RPMI8226 (cell line): ENCODE data around the gene SH3BP5.
A peak's percentile ranks its signal among the peaks of the same experiment; 100 is the strongest.

Experiments used
- DNase-seq: peaks from one replicate; pipeline ENCODE4 v3.0.0-alpha.2; 2015

SH3BP5 gene

DNA sequence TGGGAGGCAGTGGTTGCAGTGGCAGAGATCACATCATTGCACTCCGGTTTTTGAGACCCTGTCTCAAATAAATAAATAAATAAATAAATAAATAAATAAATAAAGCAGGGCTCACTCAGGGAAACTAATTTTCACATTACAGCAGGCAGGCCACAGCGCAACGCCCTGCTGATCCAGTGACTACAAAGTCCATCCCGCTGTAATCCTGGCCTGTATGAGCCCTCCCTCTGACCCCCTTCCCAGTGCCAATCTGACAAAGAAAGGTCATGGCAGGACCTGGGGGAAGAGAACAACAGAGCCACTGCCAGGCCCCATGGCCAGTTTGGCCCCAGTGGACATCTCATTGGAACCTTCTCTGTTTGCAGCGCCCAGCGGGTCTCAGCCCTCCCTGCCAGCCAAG is 9.3 kb downstream of the SH3BP5 start:
- DNase-seq = no peak

DNA sequence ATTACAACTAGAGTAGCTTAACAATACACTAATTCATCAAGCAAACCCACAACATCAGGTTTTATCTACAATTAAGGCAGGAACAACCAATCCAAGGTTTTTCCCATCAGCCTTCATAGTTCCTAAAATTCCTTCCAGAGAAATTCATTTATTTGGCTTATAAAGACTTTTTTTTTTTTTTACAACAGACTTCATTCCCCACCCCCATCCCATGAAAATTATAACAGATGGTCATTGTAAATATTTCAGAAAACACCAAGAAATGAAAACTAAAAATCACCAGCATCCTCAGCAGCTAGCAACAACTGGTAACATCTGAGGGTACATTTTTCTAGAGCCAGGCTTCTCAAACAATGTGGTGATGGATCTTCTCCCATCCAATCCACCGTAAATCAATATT is 11.0 kb downstream of the SH3BP5 start:
- no peak for DNase-seq

DNA sequence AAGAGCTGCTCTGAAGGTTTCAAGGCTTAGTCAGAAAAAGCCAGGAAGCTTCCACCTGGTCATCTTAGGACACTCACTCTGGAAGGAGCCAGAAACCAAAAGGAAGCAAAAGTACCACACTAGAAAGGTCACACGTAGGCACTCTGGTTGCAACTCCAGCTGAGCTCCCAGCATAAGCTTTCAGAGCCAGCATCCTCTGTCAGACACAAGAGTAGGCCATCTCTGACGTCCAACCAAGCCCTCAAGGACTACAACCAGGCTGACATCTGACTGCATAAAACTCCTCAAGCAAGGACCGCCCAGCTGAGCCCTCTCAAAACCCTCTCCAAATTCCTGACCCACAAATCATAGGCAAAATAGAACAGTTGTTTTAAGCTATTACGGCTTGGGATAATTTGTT is 12.8 kb downstream of the SH3BP5 start:
- peak; percentile 83 for DNase-seq

DNA sequence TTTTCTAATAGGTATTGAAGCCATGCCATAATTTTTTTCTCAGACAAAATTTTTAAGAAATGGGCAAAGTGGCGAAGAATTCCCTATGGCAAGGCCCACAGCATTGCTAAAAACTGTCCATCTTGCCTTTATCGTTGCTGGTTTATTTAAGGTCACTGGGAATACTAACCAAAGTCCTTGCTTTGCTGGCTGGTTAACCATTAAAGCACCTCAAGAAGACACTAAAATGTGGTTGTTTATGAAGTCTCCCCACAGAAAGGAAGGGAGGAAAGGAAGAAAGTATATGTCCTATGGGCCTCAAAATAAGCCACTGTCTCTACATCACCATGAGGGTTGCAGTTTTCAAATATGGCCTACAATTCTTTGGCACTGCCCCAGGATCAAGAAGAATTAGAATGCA is 13.2 kb downstream of the SH3BP5 start:
- DNase-seq = no peak

DNA sequence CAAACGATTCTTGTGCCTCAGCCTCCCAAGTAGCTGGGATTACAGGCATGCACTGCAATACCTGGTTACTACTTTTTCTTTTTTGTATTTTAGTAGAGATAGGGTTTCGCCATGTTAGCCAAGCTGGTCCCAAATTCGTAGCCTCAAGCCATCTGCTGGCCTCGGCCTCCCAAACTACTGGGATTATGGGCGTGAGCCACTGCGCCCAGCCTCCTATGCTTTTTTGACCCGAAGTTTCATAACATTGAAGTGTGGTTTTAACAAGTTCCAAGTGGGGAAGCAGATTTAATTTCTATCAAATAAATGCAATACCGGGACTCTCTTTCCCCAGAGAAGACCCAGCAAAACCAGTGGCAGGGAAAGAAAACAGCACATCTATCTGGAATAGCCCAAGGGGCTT is 13.7 kb downstream of the SH3BP5 start:
- no peak for DNase-seq

DNA sequence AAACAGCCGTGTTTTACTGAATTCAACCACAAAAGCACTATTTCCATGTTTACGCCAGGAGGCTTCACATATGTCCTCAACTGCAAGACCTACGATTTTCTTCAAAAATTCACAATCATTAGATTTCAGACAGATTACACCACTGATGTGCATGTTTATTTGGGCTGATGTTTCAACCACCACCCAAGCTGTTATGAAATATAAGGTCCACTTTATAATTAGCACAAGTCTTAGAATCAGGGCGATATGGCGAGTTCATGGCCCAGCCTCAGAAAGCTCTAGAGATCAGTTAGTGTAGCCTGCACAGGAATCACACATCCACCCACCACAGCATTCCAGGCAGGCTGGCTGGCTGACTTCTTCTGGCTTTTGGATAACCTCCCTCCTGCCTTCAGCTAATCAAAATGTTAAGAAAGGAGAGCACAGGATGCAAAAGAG is 15.4 kb downstream of the SH3BP5 start:
- DNase-seq = no peak

DNA sequence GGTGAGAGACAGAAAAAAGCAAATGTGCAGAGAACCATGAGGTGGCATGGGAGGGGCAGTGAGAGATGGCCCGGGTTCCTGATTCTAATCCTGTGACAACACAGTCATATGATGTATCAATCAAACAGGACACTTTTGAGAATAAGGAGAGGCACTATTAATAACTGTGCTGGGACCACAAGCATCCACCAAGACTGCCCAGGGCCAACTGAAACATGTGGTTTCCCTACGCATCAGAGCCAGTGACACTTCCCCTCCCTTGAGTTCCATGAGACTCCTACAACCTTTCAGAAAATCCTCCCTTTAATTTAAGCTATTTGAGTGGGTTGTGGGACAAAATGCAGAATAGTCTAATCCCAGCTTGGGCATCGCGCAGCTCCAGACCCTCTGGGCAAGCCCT is 17.4 kb downstream of the SH3BP5 start:
- peak; percentile 54 for DNase-seq

DNA sequence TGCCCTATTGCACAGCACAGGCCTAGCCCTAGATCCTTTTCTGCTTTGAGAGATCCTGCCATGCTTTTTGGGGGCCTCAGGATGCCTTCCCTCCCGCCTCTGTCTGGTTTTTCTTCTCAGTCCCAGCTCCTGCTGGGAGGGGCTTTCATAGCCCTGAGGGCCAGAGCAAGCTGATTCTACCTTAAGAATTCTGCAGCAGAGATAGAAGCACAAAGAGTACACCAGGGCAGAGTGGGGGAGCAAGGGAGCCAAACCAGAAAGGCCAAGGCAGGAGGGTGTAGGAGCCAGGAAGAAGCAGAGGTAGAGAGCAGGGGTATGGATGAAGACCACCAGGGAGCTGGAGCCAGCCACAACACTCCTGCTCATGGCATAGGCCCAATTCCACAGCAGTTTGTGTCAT is 18.1 kb downstream of the SH3BP5 start:
- DNase-seq = no peak

DNA sequence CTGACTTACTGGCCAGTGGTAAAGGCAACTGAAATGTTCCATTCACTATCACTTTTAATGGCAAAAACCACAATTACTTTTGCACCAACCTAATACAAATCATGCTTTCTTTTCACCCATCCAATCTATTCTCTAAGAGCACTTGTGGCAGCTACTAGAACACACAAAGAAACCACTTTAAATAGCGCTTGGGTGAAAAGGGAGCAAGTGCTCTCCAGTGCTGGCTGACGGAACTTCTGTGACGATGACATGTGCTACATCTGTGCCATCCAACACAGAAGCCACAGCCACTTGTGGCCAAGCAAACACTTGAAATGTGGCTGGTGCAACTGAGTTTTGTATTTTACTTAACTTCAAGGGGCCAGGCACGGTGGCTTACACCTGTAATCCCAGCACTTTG is 18.9 kb downstream of the SH3BP5 start:
- DNase-seq = no peak

DNA sequence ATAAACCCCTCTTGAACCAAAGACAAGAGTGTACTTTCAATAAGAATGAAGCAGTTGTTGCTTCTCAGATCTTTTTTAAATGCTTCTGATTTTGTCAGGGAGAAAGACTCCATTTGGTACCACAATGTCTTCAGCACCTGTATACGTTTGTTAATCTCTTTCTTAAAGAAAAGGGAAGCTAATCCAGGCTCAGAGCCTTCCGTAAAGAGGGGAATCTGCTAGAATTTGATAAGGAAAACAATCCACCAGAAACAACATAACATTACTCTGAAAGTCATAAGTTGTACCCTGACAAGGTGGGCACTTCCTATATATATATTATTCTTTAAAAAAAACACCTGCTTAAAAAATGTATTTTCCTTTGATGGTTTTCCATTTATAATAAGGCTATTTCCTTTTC is 19.8 kb downstream of the SH3BP5 start:
- DNase-seq = no peak

DNA sequence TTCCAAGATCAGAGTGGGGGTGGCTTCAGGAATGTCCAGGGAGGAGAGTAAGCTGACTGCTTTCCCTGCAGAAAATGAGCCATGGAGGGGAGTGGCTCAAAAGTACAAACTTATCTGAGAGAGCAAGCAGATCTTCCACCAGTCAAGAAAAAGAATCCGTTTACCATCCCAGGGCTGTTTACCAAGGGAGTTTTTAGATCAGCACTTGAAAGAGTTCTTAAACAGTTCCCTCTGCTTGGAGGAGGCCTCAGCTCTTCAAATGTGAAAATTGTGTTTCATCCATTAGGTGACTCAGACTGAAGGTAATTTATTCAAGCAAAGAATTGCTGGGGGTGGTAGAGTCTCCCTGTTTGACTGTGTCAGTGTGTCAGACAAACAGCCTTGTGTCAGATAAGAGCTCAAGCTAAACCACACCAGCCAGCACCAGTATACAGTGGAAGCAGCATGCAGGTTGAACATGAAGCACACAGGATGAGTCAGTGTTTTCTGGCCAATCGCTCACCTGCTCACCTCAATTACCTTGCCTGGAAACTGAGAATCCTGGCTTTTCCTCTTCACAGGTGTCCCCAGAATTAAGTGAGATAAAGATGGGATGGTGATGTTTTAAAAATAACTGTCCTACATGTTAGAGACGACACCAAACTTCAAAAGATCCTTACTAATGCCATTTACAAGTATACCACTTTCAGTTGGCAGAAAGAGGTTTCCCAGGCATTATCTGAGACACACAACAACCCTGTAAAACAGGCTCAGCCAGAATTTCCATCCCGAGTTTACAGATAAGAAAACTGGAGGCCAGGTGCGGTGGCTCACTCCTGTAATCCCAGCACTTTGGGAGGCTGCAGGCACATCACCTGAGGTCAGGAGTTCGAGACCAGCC is 21.7 kb downstream of the SH3BP5 start:
- no peak for DNase-seq

DNA sequence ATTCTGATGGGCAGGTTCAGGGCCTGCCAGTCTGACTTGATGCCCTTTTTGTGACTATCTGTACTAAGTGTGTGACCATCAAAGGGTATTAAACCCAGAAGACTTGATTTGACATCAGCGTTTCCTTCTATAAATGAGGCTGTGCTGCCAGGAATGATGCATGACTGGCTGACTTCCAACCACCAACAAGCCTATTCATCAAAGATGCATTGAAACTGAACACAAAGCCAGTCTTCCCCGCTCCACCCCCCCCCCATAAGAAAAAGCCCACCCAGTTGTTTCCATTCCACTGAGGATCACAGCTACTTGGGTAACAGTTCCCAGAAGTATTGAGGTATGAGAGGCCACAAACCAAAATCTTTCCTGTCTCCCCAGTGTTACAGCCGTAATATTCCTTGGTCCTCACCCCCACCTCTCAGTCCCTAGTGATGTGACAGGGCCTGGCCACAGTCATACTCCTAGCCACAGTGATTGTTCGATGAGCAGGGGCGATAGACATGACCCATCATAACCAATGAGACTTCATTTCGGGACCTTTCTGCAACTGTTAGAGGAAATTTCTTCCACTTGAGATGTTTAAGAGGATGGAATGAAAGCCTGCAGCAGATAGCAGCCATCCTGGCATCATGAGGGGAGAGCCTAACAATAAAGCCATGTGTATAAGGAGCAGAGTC is 22.6 kb downstream of the SH3BP5 start:
- DNase-seq = no peak

DNA sequence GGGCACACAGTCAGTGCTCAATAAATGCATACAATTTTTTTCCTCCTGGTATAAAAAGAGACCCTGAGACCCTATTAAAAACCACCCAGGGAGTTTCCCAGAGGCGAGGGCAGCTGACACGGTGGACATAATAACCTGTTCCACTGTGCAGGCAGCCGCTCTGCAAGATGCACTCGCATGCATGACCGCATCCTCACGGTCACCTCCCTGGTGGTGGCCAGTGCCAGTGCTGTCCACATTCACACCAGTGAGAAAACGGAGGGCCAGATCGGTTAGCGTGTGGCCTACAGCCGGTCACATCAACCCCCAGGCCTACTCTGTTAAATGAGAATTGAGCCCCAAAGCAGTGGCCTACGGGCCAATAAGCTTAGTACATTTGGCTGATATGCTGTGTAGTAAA is 24.8 kb downstream of the SH3BP5 start:
- DNase-seq = no peak

DNA sequence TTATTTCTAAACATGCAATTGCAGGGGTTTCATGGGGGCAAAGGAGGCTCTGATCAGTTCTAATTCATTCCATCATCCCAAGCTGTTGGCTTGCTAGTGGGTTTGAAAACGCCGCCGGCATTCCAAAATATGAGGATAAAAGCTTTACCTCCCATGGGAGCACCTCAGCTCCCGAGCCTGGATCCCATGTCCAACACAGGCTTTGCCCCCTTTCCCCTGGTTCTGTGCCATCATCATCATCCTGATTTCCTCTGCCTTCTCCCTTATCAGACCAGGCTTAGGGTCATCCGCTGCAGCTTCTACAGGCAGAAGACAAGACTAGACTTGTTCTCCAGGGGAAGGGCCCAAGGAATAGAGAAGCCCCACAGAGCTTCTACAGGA is 25.4 kb downstream of the SH3BP5 start:
- no peak for DNase-seq

DNA sequence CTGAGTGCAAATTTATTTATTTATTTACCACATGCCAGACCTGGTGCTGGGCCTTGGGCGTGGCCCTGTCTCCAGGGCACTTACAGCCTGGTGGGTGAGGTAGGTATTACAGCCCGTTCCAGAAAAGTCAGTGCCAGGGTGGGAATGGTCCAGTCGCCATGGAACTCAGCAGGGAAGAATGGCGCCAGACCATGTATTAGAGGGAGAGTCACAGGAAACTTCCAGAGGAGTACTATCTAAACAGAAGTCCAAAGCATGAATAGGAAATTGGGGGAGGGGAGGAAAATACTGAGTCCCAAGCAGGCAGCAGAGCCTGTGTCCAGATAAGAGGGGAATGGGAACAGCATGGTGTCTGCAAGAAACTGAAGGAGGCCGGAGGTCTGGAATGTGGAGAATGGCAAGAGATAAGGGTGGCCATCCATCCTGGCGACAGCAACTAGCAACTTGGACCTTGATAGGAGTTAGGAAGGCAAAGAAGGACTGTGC is 27.0 kb downstream of the SH3BP5 start:
- DNase-seq = no peak

DNA sequence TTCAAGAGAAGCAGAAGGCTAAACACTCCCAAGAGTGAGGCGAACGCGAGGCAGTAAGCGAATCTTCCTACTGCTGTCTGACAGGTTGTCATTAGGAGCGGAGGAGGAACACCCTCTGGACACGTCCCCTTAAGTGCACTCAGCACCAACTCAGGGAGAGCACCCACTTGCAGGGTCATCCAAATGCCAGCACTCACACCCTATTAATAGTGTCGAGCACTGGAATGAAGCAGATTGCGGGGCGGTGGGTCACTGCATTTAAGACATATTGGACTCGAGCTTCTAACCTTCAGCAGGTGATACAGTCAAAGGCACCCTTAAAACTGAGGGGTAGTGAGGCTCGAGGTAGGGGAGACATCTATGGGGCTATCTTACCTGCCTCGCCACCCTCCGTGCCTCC is 28.7 kb downstream of the SH3BP5 start:
- DNase-seq = no peak

DNA sequence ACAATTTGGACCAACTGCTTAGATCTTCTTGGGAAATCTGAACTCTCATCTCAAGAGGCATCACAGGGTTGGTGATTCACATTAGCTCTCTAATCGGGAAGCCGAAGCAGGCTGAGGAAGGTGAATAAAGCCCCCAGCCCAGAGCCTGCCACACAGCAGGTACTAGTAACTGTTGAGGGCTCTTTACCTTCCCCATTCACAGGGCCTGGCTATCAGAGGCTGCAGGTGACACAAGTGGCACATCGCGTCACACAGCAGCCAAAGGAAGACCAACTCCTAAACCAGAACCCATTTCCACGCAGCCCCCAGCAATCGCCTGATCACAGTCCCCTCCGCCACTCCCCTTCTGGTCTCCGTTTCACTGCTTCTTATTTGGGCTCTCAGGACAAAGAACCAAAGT is 29.2 kb downstream of the SH3BP5 start:
- DNase-seq = no peak

DNA sequence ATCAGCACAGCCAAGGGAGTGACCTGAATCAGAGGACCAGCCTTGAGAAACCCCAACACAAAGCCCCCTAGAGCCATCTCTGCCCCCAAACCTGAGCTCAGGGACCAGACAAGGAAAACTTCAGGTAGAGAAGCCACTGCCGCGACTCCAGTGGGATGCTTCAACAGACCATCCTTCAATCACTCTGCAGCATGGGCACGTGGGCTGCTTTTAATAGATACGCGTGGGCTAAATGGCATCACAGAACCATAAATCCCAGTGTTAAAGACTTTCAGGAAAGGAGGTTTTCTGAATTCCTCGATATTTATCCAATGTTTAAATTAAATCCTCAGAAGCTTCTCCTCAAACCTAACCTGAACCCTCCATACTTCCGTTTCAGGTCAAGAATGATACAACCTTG is 30.6 kb downstream of the SH3BP5 start:
- DNase-seq = no peak

DNA sequence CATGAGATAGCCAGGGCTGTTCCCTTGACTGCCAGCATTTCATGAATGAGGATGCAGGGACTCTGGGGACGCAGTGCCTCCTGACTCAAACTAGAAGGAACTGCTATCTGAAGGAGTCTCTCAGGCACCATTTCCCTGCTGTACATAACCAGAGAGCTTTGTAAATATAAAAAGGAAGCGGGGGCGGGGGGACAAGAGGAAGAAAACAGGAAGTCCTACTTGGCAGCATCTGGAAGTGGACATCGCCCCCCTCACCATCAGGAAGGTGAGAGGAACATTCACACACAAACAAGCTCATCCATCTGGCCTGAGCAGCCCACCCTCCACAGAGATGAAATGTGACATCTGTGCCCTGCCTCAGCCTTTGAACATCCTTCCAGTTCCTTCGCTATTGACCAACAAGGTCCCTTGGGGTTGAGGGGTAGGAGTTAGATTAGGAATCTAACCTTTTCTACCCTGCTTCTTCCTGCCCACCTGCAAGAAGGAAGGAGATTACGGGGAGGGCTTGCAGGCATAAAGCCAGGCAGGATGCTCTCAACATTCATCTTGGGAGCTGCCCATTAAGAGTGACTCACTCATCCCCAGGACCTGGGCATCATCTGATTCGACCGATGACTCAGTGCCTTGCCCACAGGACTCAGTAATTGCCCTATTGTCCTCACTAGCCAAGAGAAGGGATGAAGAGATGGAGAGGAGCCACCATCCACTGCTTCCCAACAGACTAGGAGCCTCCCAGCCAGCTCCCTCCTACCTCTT is 31.9 kb downstream of the SH3BP5 start:
- no peak for DNase-seq

DNA sequence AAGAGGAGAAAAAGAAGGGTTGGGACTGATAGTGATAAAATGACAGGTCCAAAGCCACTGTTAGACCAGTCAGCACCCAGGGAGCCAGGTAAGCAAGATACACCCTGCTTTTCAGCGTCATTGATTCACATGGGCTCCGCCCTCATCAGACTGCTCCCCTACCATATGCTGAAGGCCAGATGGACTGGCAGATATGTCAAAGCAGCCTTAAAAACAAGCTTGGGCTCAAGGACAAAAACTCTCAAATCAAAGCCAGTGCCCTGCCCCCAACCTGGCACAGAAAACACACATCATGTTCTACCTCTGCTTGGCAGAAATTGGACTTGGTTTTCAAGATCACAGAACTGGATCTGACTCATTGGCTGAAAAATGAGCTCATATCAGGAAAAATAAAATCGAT is 33.4 kb downstream of the SH3BP5 start:
- DNase-seq = no peak

DNA sequence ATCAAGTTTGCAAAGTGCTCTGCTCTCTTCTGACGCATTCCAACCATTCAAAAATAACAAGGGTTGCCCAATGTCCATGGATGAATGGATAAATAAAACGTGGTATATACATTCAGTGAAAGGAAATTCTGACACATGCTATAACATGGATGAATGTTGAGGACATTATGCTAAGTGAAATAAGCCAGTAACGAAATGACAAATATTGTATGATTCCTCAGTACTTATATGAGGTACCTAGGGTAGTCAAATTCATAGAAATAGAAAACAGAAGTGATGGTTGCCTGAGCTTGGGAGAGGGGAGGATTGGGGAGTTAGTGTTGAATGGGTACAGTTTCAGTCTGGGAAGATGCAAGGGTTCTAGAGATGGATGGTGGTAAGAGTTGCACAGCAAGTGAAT is 33.9 kb downstream of the SH3BP5 start:
- DNase-seq = no peak

DNA sequence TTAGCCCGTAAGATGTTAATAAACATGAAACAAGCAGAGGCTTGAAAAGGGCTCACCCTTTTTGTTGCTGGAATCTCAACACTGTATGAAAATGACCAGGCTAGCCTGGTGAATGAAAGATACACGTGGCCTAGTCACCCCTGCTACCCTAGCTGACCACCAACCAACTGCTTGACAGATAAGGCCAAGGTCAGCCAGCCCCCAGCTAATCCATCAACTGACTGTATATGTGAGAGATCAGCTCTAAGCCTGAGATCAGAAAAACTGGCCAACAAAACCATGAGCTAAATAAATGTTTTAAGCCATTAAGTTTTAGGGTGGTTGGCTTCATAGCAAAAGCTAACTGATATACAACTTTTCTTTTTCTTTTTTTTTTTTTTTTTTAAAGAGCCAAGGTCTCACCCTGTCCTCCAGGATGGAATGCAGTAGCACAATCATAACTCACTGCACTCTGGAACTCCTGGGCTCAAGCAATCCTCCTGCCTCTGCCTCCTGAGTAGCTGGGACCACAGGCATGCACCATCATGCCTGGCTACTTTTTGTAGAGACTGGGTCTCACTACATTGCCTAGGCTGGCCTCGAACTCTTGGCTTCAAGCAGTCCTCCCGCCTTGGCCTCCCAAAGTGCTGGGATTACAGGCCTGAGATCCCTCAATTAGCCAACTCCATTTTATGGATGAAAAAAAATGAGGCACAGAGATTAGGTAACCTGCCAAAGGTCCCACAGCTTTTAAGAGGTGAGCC is 34.6 kb downstream of the SH3BP5 start:
- no peak for DNase-seq

DNA sequence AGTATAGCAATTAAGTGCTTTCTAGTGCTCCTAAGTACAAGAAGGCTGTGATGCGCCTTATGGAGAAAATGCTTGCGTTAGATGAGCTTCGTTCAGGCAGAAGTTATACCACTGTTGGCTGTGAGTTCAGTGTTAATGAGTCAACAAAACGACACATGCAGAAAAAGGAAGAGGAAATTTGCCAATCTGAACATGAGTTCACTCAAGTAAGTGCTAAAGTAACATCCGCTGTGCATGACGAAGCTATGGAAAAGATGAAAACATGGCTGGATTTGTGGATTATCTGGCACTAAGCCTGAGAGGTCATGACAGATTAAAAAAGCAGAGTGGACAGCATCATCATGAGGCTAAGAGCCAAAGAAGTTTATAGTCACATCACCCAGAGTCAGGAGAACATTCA is 36.9 kb downstream of the SH3BP5 start:
- no peak for DNase-seq
